Neural crest cell (in vitro differentiated cells): ENCODE data around the gene RABGAP1L. TPM values are rescaled to one million over a fixed set of nuclear protein-coding genes. Genes with fewer than 3 reads are reported as not detected.

Source experiments
- DNase-seq: peaks from one replicate; pipeline ENCODE4 v3.0.0; 2021; ENCODE audit warnings: low read depth, mixed read lengths, low spot score
- H3K27ac Mint-ChIP-seq: one replicate; pipeline ENCODE4 v1.8.0; 2021; ENCODE audit warnings: mild to moderate bottlenecking, mixed read lengths; ENCODE audit not compliant: unreplicated experiment
- H3K27me3 Mint-ChIP-seq: 2 replicates; pipeline ENCODE4 v1.8.0; 2021; ENCODE audit warnings: low read depth, mild to moderate bottlenecking, mixed read lengths
- H3K36me3 Mint-ChIP-seq: 2 replicates; pipeline ENCODE4 v1.8.0; 2021; ENCODE audit warnings: low read depth, mild to moderate bottlenecking, mixed read lengths
- H3K4me1 Mint-ChIP-seq: 2 replicates; pipeline ENCODE4 v1.8.0; 2021; ENCODE audit warnings: mixed read lengths
- H3K4me3 Mint-ChIP-seq: one replicate; pipeline ENCODE4 v1.8.0; 2021; ENCODE audit warnings: mild to moderate bottlenecking, mixed read lengths
- H3K9me3 Mint-ChIP-seq: 2 replicates; pipeline ENCODE4 v1.8.0; 2021; ENCODE audit warnings: mixed read lengths
- total RNA-seq: library from RNA; stranded (reverse); gene quantifications from 2 replicates; pipeline ENCODE4 v1.2.1, GENCODE V29; 2021
- TF ChIP-seq, protein P1 (sequence below): fragments of 200-600 bp; sonication (generic); conservative IDR thresholded peaks from 2 replicates; pipeline ENCODE4 v1.5.0; 2021; ENCODE audit warnings: antibody characterized with exemption, mild to moderate bottlenecking

The RABGAP1L gene
- total RNA-seq, 1 donor from 2014 or later = 25.6 TPM

DNA sequence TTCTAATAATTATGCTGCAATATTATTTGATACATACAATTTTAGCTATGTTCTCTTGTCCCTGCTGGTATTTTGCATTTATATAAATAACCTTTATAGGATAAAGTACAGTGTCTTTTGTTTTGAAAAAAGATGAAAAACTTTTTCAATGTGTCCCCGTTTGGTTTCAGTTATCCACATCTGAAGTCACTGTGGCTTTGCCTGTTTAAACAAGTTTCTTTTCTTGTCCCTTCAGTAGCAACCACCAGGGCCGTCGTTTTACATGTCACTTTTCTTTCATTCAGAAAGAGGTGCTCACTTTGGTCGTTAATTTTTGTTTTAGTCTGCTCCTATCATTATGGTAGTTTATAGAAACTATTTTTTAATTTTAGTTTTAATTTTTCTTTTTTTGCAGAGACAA, 41.4 kb downstream of the RABGAP1L start:
- H3K27me3 Mint-ChIP-seq = no peaks in the 10 kb centered on the region
- DNase-seq = no peak
- peaks cover 9% of the 10 kb centered on the region for H3K36me3 Mint-ChIP-seq
- no peaks in the 10 kb centered on the region for H3K4me1 Mint-ChIP-seq
- H3K4me3 Mint-ChIP-seq = no peak overlapping the region
- TF ChIP-seq, protein P1, sequence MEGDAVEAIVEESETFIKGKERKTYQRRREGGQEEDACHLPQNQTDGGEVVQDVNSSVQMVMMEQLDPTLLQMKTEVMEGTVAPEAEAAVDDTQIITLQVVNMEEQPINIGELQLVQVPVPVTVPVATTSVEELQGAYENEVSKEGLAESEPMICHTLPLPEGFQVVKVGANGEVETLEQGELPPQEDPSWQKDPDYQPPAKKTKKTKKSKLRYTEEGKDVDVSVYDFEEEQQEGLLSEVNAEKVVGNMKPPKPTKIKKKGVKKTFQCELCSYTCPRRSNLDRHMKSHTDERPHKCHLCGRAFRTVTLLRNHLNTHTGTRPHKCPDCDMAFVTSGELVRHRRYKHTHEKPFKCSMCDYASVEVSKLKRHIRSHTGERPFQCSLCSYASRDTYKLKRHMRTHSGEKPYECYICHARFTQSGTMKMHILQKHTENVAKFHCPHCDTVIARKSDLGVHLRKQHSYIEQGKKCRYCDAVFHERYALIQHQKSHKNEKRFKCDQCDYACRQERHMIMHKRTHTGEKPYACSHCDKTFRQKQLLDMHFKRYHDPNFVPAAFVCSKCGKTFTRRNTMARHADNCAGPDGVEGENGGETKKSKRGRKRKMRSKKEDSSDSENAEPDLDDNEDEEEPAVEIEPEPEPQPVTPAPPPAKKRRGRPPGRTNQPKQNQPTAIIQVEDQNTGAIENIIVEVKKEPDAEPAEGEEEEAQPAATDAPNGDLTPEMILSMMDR = no peak
- no peak overlapping the region for H3K27ac Mint-ChIP-seq
- H3K9me3 Mint-ChIP-seq = peaks cover 9% of the 10 kb centered on the region

DNA sequence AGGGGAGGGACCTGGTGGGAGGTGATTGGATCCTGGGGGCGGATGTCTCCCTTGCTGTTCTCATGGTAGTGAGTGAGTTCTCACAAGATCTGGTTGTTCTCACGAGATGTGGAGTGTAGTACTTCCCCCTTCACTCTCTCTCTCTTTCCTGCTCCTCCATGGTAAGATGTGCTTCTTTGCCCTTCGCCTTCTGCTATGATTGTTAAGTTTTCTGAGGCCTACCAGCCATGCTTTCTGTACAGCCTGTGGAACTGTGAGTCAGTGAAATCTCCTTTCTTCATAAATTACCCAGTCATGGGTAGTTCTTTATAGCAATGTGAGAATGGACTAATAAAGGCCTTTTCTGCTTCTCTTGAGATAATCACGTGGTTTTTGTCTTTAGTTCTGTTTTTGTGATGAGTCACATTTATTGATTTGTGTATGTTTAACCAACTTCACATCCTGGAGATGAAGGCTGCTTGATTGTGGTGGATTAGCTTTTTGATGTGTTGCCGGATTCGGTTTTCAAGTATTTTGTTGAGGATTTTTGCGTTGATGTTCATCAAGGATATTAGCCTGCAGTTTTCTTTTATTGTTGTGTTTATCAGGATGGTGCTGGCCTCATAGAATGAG, 45.5 kb downstream of the RABGAP1L start:
- Mint-ChIP-seq H3K9me3 (peaks cover 9% of the 10 kb centered on the region), H3K4me1 (no peaks in the 10 kb centered on the region), H3K27me3 (no peaks in the 10 kb centered on the region), H3K27ac (no peak overlapping the region), H3K36me3 (peaks cover 22% of the 10 kb centered on the region), H3K4me3 (no peak overlapping the region)
- TF ChIP-seq, protein P1 = no peak
- no peak for DNase-seq

DNA sequence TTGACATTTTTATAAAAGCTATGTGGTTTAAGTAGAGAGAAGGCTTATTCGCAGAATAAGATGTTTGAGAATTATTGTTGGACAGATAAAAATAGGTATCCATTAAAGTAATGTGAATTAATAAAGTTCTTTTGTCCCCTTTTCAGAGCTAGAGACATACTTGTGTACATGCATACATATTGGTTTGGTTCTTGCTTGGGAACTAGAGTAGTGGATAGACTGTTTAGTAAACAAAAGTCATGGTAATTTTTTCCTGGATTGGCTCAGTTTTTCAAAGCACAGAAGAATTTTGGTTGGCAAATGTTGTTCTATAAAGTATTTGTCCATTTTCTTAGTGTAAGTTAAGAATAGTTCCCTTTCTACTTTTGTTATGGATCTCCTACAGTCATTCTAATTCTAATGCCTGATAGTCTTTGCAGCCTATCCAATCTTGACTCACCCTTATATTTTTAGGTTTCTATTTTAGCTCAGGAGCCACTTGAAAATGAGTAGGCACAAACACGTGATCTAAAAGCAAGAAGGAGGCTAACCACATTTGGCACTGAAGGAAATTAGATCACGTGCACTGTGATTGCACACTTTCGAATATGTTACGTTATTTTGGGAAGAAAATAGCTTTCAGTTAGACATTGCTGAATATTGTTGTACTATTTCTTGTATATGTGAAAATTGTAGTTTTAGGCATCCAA, 47.0 kb downstream of the RABGAP1L start:
- Mint-ChIP-seq H3K36me3 (peaks cover 27% of the 10 kb centered on the region), H3K9me3 (peaks cover 12% of the 10 kb centered on the region), H3K4me1 (no peaks in the 10 kb centered on the region), H3K27ac (no peak overlapping the region), H3K4me3 (no peak overlapping the region), H3K27me3 (no peaks in the 10 kb centered on the region)
- TF ChIP-seq, protein P1 = no peak
- no peak for DNase-seq

DNA sequence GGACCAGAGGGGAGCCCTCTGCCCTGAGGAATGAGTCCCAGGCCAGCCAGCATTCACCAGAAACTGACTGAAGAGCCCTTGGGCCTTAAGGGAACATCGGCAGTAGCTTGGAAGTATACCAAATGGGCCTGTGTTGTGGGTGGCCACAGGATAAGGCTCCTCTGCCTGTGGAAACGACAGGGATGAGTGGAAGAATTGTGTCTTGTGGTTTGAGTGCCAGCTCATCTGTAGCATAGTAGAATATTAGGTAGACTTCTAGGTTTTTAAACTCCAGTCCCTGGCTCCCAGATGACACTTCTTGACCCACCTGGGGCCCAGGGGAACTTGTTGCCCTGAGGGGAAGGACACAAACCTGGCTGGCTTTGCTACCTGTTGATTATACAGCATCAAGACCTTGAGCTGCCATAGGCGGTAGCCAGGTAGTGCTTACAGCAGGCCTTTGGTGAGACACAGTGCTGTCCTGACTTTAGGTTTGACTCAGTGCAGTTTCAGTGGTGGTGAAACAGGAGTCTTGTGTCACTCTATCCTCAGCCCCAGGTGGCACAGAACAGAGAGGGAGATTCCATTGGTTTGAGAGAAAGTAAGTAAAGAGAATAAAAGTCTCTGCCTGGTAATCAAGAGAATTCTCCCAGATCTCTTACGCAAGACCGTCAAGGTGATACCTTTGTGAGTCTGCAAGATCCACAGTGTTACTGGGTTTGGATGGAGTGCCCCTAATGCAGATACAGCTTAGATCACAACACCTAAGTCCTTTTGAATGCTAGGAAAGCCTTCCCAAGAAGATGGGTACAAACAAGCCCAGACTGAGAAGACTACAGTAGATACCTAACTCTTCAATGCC, 50.2 kb downstream of the RABGAP1L start:
- Mint-ChIP-seq H3K27ac (no peak overlapping the region), H3K4me1 (no peaks in the 10 kb centered on the region), H3K36me3 (peaks cover 28% of the 10 kb centered on the region), H3K27me3 (no peaks in the 10 kb centered on the region), H3K4me3 (no peak overlapping the region), H3K9me3 (peaks cover 8% of the 10 kb centered on the region)
- DNase-seq = no peak
- TF ChIP-seq, protein P1 = no peak

DNA sequence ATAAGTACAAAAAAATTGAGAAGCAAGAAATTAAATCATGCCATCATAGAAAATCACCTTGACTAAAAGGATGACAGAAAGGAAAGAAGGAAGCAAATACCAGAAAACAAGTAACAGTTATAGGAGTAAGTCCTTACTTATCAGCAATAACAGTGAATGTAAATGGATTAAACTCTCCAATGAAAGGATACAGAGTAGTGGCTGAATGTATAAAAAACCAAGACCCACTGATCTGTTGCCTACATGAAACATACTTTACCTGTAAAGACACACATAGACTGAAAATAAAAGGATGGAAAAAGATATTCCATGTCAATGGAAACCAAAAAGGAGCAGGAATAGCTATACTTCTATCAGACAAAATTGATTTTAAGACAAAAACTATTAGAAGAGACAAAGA, 52.2 kb downstream of the RABGAP1L start:
- Mint-ChIP-seq H3K4me1 (no peaks in the 10 kb centered on the region), H3K36me3 (peaks cover 22% of the 10 kb centered on the region), H3K4me3 (no peak overlapping the region), H3K27ac (no peak overlapping the region), H3K9me3 (peaks cover 8% of the 10 kb centered on the region), H3K27me3 (no peaks in the 10 kb centered on the region)
- DNase-seq = no peak
- TF ChIP-seq, protein P1 = no peak
